ENCODE data around the gene STRA8. TPM values are rescaled to one million over a fixed set of nuclear protein-coding genes. Genes with fewer than 3 reads are reported as not detected.

STRA8 gene
- total and polyA plus RNA-seq, 7 experiments from 2014 or later: not detected

DNA sequence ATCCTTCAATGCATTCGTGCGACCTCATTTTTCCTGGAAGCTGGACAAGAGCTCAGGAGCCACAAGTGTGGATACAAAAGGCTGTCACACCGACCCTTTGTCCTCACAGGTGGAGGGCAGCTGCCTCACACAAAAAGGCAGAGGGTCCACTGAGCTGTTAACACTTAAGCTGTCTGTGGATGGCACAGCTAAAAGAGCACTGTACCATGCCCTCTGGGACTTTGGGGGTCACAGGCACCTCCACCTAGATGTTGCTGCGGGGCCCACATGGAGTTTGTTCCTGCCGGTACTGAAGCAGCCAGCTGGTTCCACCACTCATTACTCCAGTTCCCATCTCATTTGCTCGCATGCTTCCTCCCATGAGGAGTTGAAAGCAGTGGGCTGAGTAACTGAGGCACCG lies 57.0 kb downstream of the STRA8 start:
- H3K4me1 ChIP-seq (ENCODE audit: control insufficient read depth in 2 of 2, insufficient read depth in 2 of 2, low read length in 2 of 2): no peaks in the 10 kb centered on the region
- no peaks in the 10 kb centered on the region for H3K36me3 Mint-ChIP-seq
- ChIA-PET CTCF (no interaction called here), POLR2A (no interaction called here)
- H3K27ac Mint-ChIP-seq: no peak overlapping the region
- H3K27me3 Mint-ChIP-seq: peaks cover 0 to 8% (median 4%) of the 10 kb centered on the region in 5 donors
- H3K9me3 ChIP-seq (ENCODE audit: control insufficient read depth in 2 of 3, low read length in 3 of 3): no peaks in the 10 kb centered on the region
- H3K36me3 ChIP-seq (ENCODE audit: control insufficient read depth in 2 of 3, insufficient read depth in 3 of 3, low read length in 3 of 3): no peaks in the 10 kb centered on the region
- intact Hi-C loops (cut with micrococcal nuclease): no loop called here
- ATAC-seq (no peak), DNase-seq (no peak)
- no peaks in the 10 kb centered on the region for H3K27me3 ChIP-seq (ENCODE audit: control insufficient read depth in 2 of 2, insufficient read depth in 2 of 2, low read length in 2 of 2)
- no peak overlapping the region for H3K4me3 Mint-ChIP-seq
- H3K4me3 ChIP-seq (ENCODE audit: low read length): no peak overlapping the region
- no peak overlapping the region for H3K27ac ChIP-seq (ENCODE audit: low read depth, low read length)
- H3K4me1 Mint-ChIP-seq: no peaks in the 10 kb centered on the region
- H3K9me3 Mint-ChIP-seq: peaks cover 0 to 2% (median 0%) of the 10 kb centered on the region in 11 donors

GRCh38 chr7:135291809-135292253 lies 58.2 kb downstream of the STRA8 start:
- Histone ChIP-seq H3K27ac (ENCODE audit: low read depth, low read length) (no peak overlapping the region), H3K4me1 (ENCODE audit: control insufficient read depth in 2 of 2, insufficient read depth in 2 of 2, low read length in 2 of 2) (no peaks in the 10 kb centered on the region), H3K4me3 (ENCODE audit: low read length) (no peak overlapping the region), H3K36me3 (ENCODE audit: control insufficient read depth in 2 of 3, insufficient read depth in 3 of 3, low read length in 3 of 3) (no peaks in the 10 kb centered on the region), H3K27me3 (ENCODE audit: control insufficient read depth in 2 of 2, insufficient read depth in 2 of 2, low read length in 2 of 2) (no peaks in the 10 kb centered on the region), H3K9me3 (ENCODE audit: control insufficient read depth in 2 of 3, low read length in 3 of 3) (no peaks in the 10 kb centered on the region)
- Mint-ChIP-seq H3K4me3 (no peak overlapping the region), H3K27me3 (peaks cover 0 to 16% (median 4%) of the 10 kb centered on the region in 5 donors), H3K9me3 (peaks cover 0 to 3% (median 0%) of the 10 kb centered on the region in 11 donors), H3K36me3 (no peaks in the 10 kb centered on the region), H3K4me1 (no peaks in the 10 kb centered on the region), H3K27ac (no peak overlapping the region)
- ChIA-PET CTCF (no interaction called here), POLR2A (no interaction called here)
- intact Hi-C loops (cut with micrococcal nuclease): no loop called here
- ATAC-seq (no peak), DNase-seq (no peak)

GRCh38 chr7:135299235-135299634 lies 65.6 kb downstream of the STRA8 start:
- H3K27me3 ChIP-seq (ENCODE audit: control insufficient read depth in 2 of 2, insufficient read depth in 2 of 2, low read length in 2 of 2): no peaks in the 10 kb centered on the region
- Mint-ChIP-seq H3K36me3 (peaks cover 0 to 11% (median 4%) of the 10 kb centered on the region in 5 donors), H3K27ac (no peak overlapping the region), H3K27me3 (peaks cover 0 to 20% (median 0%) of the 10 kb centered on the region in 5 donors), H3K4me3 (no peak overlapping the region), H3K9me3 (peaks cover 0 to 22% (median 8%) of the 10 kb centered on the region in 11 donors), H3K4me1 (no peaks in the 10 kb centered on the region)
- ChIA-PET POLR2A (no interaction called here), CTCF (interaction anchor here (1.2 kb wide), 1 partner anchor 18 kb away, joined by 3 read pairs; no protein-coding TSS in a partner anchor)
- no peaks in the 10 kb centered on the region for H3K36me3 ChIP-seq (ENCODE audit: control insufficient read depth in 2 of 3, insufficient read depth in 3 of 3, low read length in 3 of 3)
- no peak overlapping the region for H3K27ac ChIP-seq (ENCODE audit: low read depth, low read length)
- no peak overlapping the region for H3K4me3 ChIP-seq (ENCODE audit: low read length)
- ATAC-seq: no peak
- no peak for DNase-seq
- intact Hi-C loops (cut with micrococcal nuclease): no loop called here
- H3K9me3 ChIP-seq (ENCODE audit: control insufficient read depth in 2 of 3, low read length in 3 of 3): no peaks in the 10 kb centered on the region
- no peaks in the 10 kb centered on the region for H3K4me1 ChIP-seq (ENCODE audit: control insufficient read depth in 2 of 2, insufficient read depth in 2 of 2, low read length in 2 of 2)

- ChIA-PET CTCF (interaction anchor here (0.6 kb wide), 1 partner anchor 691 kb away, joined by 3 read pairs; no protein-coding TSS in a partner anchor), POLR2A (no interaction called here)
- H3K4me3 Mint-ChIP-seq: no peak overlapping the region
- no peaks in the 10 kb centered on the region for H3K4me1 Mint-ChIP-seq
- no peak overlapping the region for H3K27ac ChIP-seq (ENCODE audit: low read depth, low read length)
- H3K9me3 ChIP-seq (ENCODE audit: control insufficient read depth in 2 of 3, low read length in 3 of 3): no peaks in the 10 kb centered on the region
- intact Hi-C loops (cut with micrococcal nuclease): no loop called here
- no peaks in the 10 kb centered on the region for H3K4me1 ChIP-seq (ENCODE audit: control insufficient read depth in 2 of 2, insufficient read depth in 2 of 2, low read length in 2 of 2)
- no peak overlapping the region for H3K27ac Mint-ChIP-seq
- peaks cover 0 to 12% (median 0%) of the 10 kb centered on the region in 5 donors for H3K27me3 Mint-ChIP-seq
- peaks cover 0 to 11% (median 4%) of the 10 kb centered on the region in 5 donors for H3K36me3 Mint-ChIP-seq
- ATAC-seq: no peak
- H3K4me3 ChIP-seq (ENCODE audit: low read length): no peak overlapping the region
- H3K36me3 ChIP-seq (ENCODE audit: control insufficient read depth in 2 of 3, insufficient read depth in 3 of 3, low read length in 3 of 3): no peaks in the 10 kb centered on the region
- DNase-seq: no peak
- H3K27me3 ChIP-seq (ENCODE audit: control insufficient read depth in 2 of 2, insufficient read depth in 2 of 2, low read length in 2 of 2): no peaks in the 10 kb centered on the region
- H3K9me3 Mint-ChIP-seq: peaks cover 0 to 22% (median 8%) of the 10 kb centered on the region in 11 donors
Measured at GRCh38 chr7:135300913-135301765, 67.5 kb downstream of the STRA8 start.

Small RNA genes within 50 kb of the gene (microRNA-seq; reads per million reads assigned to microRNA genes)
- not detected for gene MIR6509 (ENCODE audit: borderline microRNAs expressed)

Other genes with a start within 250 kb of the STRA8 start
- gene AGBL3, start 247.3 kb upstream of the STRA8 start, total RNA-seq: 1 to 10 TPM; 2.1 to 6.6 (median 3.8) TPM
- gene AGBL3, start 247.3 kb upstream of the STRA8 start, polyA plus RNA-seq: under 1 TPM; 0.51 to 0.54 TPM
- gene TMEM140, start 85.8 kb upstream of the STRA8 start, total RNA-seq: 10 to 100 TPM; 17.8 to 44.7 (median 20.4) TPM
- 10 to 100 TPM; 16.8 to 29.4 TPM for gene TMEM140, start 85.8 kb upstream of the STRA8 start, polyA plus RNA-seq
- gene CYREN, start 63.1 kb upstream of the STRA8 start, total RNA-seq: 10 to 100 TPM; 25.6 to 50.7 (median 32.0) TPM
- gene CYREN, start 63.1 kb upstream of the STRA8 start, polyA plus RNA-seq: 10 to 100 TPM; 51.6 to 67.9 TPM
- gene WDR91, start 22.3 kb upstream of the STRA8 start, total RNA-seq: 10 to 100 TPM; 18.2 to 59.2 (median 37.0) TPM
- 1 to 10 TPM; 3.5 to 9.3 TPM for gene WDR91, start 22.3 kb upstream of the STRA8 start, polyA plus RNA-seq

Data from naive thymus-derived CD4-positive, alpha-beta T cell (primary cell).